Stimulated activated CD4-positive, alpha-beta T cell treated with anti-CD3 and anti-CD28 coated beads, TNF-alpha, amount 100 ng/mL, for 48 hours (primary cell): ENCODE data around the gene MAGEB6B.
"Not testable (repeated sequence)": the region's sequence is repeated elsewhere in the genome, so short reads cannot be mapped to it uniquely, and the experiment has no call there.

ENCODE experiments used
- DNase-seq, 3 donors: peaks; one replicate each; pipeline ENCODE4 v3.0.0-alpha.2; 2020; ENCODE audit warnings: low read depth in 3 of 3

The MAGEB6B gene

GRCh38 chrX:26160301-26160700 is at the start of gene MAGEB6B:
Gene MAGEB6B (plus strand): TSS chrX:26160601. CDS start chrX:26160601, 0 bp downstream.
- no peak for DNase-seq

- DNase-seq, result no peak
Measured at GRCh38 chrX:26138274-26138673, 22.1 kb upstream of the MAGEB6B start, which contains the start of gene MAGEB18. Gene MAGEB18 (plus strand): TSS chrX:26138343. CDS start chrX:26138986, 643 bp downstream.

GRCh38 chrX:26146024-26146423 is 14.4 kb upstream of the MAGEB6B start:
- DNase-seq, result no peak

GRCh38 chrX:26192204-26192603 is 31.8 kb downstream of the MAGEB6B start, which contains the start of gene MAGEB6:
Gene MAGEB6 (plus strand): TSS chrX:26192440. CDS start chrX:26193847, 1,407 bp downstream.
- no peak for DNase-seq

GRCh38 chrX:26203561-26203960 is 43.2 kb downstream of the MAGEB6B start:
- no peak for DNase-seq

- DNase-seq, result not testable (repeated sequence)
Measured at GRCh38 chrX:26204717-26205116, 44.3 kb downstream of the MAGEB6B start.

- DNase-seq, result no peak
Measured at GRCh38 chrX:26208012-26208411, 47.6 kb downstream of the MAGEB6B start.
